ENCODE data around the gene SMYD3. TPM values are rescaled to one million over a fixed set of nuclear protein-coding genes. Genes with fewer than 3 reads are reported as not detected.

SMYD3 gene
- total and polyA plus RNA-seq, 2 experiments from 2014 or later, result 30.8 to 68.5 TPM

- Histone ChIP-seq H4K20me1 (ENCODE audit: insufficient read depth, poor library complexity, severe bottlenecking) (no peaks in the 10 kb centered on the region), H3K4me3 (no peak overlapping the region), H2AFZ (no peak overlapping the region), H3K4me2 (no peak overlapping the region), H3K9me2 (replicated peaks; ENCODE audit: insufficient read depth) (no peaks in the 10 kb centered on the region), H3K27me3 (no peaks in the 10 kb centered on the region), H3K36me3 (replicated peaks; ENCODE audit: insufficient read depth, low read depth) (no peaks in the 10 kb centered on the region), H3K4me1 (ENCODE audit: insufficient read depth) (no peaks in the 10 kb centered on the region), H3K27ac (no peak overlapping the region), H3K9me3 (ENCODE audit: low read depth) (no peaks in the 10 kb centered on the region), H3K79me2 (no peaks in the 10 kb centered on the region)
- TF ChIP-seq EZH2phosphoT487 (IDR thresholded peaks at IDR 0.05; ENCODE audit: low read depth, severe bottlenecking, unreplicated experiment), result no peak
- TF ChIP-seq EZH2 (IDR thresholded peaks at IDR 0.05; ENCODE audit: borderline replicate concordance), result no peak
- no peak for TF ChIP-seq CTCF (IDR thresholded peaks at IDR 0.05; ENCODE audit: poor library complexity)
- DNase-seq (ENCODE audit: low spot score), result no peak
- WGBS (ENCODE audit: low lambda C conversion rate, missing lambda C conversion rate), result 96% methylated on average over 1 of the region's 1 CpG
These were observed 163.8 kb downstream of the SMYD3 start for GRCh38 chr1:246343251-246343650.

- no peak overlapping the region for H3K27ac ChIP-seq
- TF ChIP-seq EZH2phosphoT487 (IDR thresholded peaks at IDR 0.05; ENCODE audit: low read depth, severe bottlenecking, unreplicated experiment) (no peak), EZH2 (IDR thresholded peaks at IDR 0.05; ENCODE audit: borderline replicate concordance) (no peak), CTCF (IDR thresholded peaks at IDR 0.05; ENCODE audit: poor library complexity) (no peak)
These were observed 168.5 kb downstream of the SMYD3 start for GRCh38 chr1:246338546-246338945.

GRCh38 chr1:246338098-246338497 is 169.0 kb downstream of the SMYD3 start:
- Histone ChIP-seq H3K9me2 (replicated peaks; ENCODE audit: insufficient read depth) (no peaks in the 10 kb centered on the region), H3K4me2 (no peak overlapping the region), H3K27ac (no peak overlapping the region), H4K20me1 (ENCODE audit: insufficient read depth, poor library complexity, severe bottlenecking) (no peaks in the 10 kb centered on the region), H3K4me1 (ENCODE audit: insufficient read depth) (no peaks in the 10 kb centered on the region), H3K4me3 (no peak overlapping the region), H2AFZ (no peak overlapping the region), H3K79me2 (no peaks in the 10 kb centered on the region), H3K36me3 (replicated peaks; ENCODE audit: insufficient read depth, low read depth) (no peaks in the 10 kb centered on the region), H3K27me3 (no peaks in the 10 kb centered on the region), H3K9me3 (ENCODE audit: low read depth) (no peaks in the 10 kb centered on the region)
- TF ChIP-seq EZH2phosphoT487 (IDR thresholded peaks at IDR 0.05; ENCODE audit: low read depth, severe bottlenecking, unreplicated experiment) (no peak), CTCF (IDR thresholded peaks at IDR 0.05; ENCODE audit: poor library complexity) (no peak), EZH2 (IDR thresholded peaks at IDR 0.05; ENCODE audit: borderline replicate concordance) (no peak)
- whole genome bisulfite sequencing (ENCODE audit: low lambda C conversion rate, missing lambda C conversion rate), result 81% methylated on average over 4 of the region's 4 CpGs
- no peak for DNase-seq (ENCODE audit: low spot score)

More at GRCh38 chr1:246338546-246338945, 168.5 kb downstream of the SMYD3 start:
- Histone ChIP-seq H3K4me1 (ENCODE audit: insufficient read depth) (no peaks in the 10 kb centered on the region), H2AFZ (no peak overlapping the region), H4K20me1 (ENCODE audit: insufficient read depth, poor library complexity, severe bottlenecking) (no peaks in the 10 kb centered on the region), H3K27me3 (no peaks in the 10 kb centered on the region), H3K9me2 (replicated peaks; ENCODE audit: insufficient read depth) (no peaks in the 10 kb centered on the region), H3K36me3 (replicated peaks; ENCODE audit: insufficient read depth, low read depth) (no peaks in the 10 kb centered on the region), H3K79me2 (no peaks in the 10 kb centered on the region), H3K4me3 (no peak overlapping the region), H3K4me2 (no peak overlapping the region), H3K9me3 (ENCODE audit: low read depth) (no peaks in the 10 kb centered on the region)
- DNase-seq (ENCODE audit: low spot score), result no peak
- WGBS (ENCODE audit: low lambda C conversion rate, missing lambda C conversion rate), result 82% methylated on average over 4 of the region's 4 CpGs

- no peak for TF ChIP-seq CTCF (IDR thresholded peaks at IDR 0.05; ENCODE audit: poor library complexity)
- TF ChIP-seq EZH2 (IDR thresholded peaks at IDR 0.05; ENCODE audit: borderline replicate concordance), result no peak
- no peak for TF ChIP-seq EZH2phosphoT487 (IDR thresholded peaks at IDR 0.05; ENCODE audit: low read depth, severe bottlenecking, unreplicated experiment)
- Histone ChIP-seq H3K36me3 (replicated peaks; ENCODE audit: insufficient read depth, low read depth) (no peaks in the 10 kb centered on the region), H3K4me1 (ENCODE audit: insufficient read depth) (no peaks in the 10 kb centered on the region), H3K27me3 (no peaks in the 10 kb centered on the region), H3K9me2 (replicated peaks; ENCODE audit: insufficient read depth) (no peaks in the 10 kb centered on the region), H3K9me3 (ENCODE audit: low read depth) (no peaks in the 10 kb centered on the region), H3K79me2 (no peaks in the 10 kb centered on the region), H4K20me1 (ENCODE audit: insufficient read depth, poor library complexity, severe bottlenecking) (no peaks in the 10 kb centered on the region), H2AFZ (no peak overlapping the region), H3K4me2 (no peak overlapping the region), H3K27ac (no peak overlapping the region), H3K4me3 (no peak overlapping the region)
- DNase-seq (ENCODE audit: low spot score), result no peak
- WGBS (ENCODE audit: low lambda C conversion rate, missing lambda C conversion rate), result 52% methylated on average over 5 of the region's 5 CpGs
These were observed 171.9 kb downstream of the SMYD3 start for GRCh38 chr1:246335151-246335550.

Measured in hepatocyte (in vitro differentiated cells).